SK-N-SH treated with all-trans-retinoic acid at 6 μM for 48 hours (cell line): ENCODE measurements around the gene SLC25A25.

Experiments used
- ATAC-seq: fragments of 200-7000 bp; cut with Tn5 transposase; 3 replicates; pipeline ENCODE4 v1.9.1; 2020; ENCODE audit warnings: mild to moderate bottlenecking, moderate library complexity
- ARNTL ChIP-seq: fragments of 450-650 bp; formaldehyde crosslinking; IDR thresholded peaks from 2 replicates; pipeline ENCODE4 v1.5.0; 2020; ENCODE audit warnings: low read depth, mild to moderate bottlenecking, moderate library complexity, borderline replicate concordance
- CSDC2 ChIP-seq: fragments of 250-450 bp; sonication (Bioruptor Pico); IDR thresholded peaks from 2 replicates; pipeline ENCODE4 v1.5.0; 2020; ENCODE audit warnings: mild to moderate bottlenecking, moderate library complexity
- ESRRG ChIP-seq: fragments of 250-450 bp; sonication (Bioruptor Pico); IDR thresholded peaks from 2 replicates; pipeline ENCODE4 v1.6.1; 2021; ENCODE audit warnings: mild to moderate bottlenecking
- GLIS3 ChIP-seq: fragments of 250-450 bp; sonication (Bioruptor Pico); IDR thresholded peaks from 2 replicates; pipeline ENCODE4 v1.5.0; 2020; ENCODE audit warnings: mild to moderate bottlenecking, moderate library complexity
- ISL1 ChIP-seq: fragments of 250-450 bp; sonication (Bioruptor Pico); IDR thresholded peaks from 2 replicates; pipeline ENCODE4 v2.1.2; 2022; ENCODE audit warnings: mild to moderate bottlenecking, moderate library complexity
- OSR1 ChIP-seq: fragments of 250-450 bp; sonication (Bioruptor Pico); IDR thresholded peaks from 2 replicates; pipeline ENCODE4 v1.8.0; 2022; ENCODE audit warnings: moderate library complexity, mild to moderate bottlenecking, inconsistent platforms
- PPARA ChIP-seq: fragments of 250-450 bp; sonication (Bioruptor Pico); IDR thresholded peaks from 2 replicates; pipeline ENCODE4 v1.5.0; 2020; ENCODE audit warnings: mild to moderate bottlenecking, borderline replicate concordance
- RARB ChIP-seq: fragments of 250-450 bp; sonication (Bioruptor Pico); IDR thresholded peaks from 2 replicates; pipeline ENCODE4 v1.8.0; 2021; ENCODE audit warnings: mild to moderate bottlenecking, moderate library complexity
- SNAI2 ChIP-seq: fragments of 250-450 bp; sonication (Bioruptor Pico); IDR thresholded peaks from 2 replicates; pipeline ENCODE4 v1.5.0; 2020; ENCODE audit warnings: mild to moderate bottlenecking, moderate library complexity
- TCF4 ChIP-seq: fragments of 250-450 bp; sonication (Bioruptor Pico); IDR thresholded peaks from 2 replicates; pipeline ENCODE4 v1.8.0; 2021; ENCODE audit warnings: mild to moderate bottlenecking, moderate library complexity, borderline replicate concordance
- TOX ChIP-seq: fragments of 250-450 bp; sonication (Bioruptor Pico); IDR thresholded peaks from 2 replicates; pipeline ENCODE4 v1.8.0; 2021; ENCODE audit warnings: mild to moderate bottlenecking, moderate library complexity, borderline replicate concordance
- ZFP3 ChIP-seq: fragments of 250-450 bp; sonication (Bioruptor Pico); IDR thresholded peaks from 2 replicates; pipeline ENCODE4 v1.5.0; 2020; ENCODE audit warnings: mild to moderate bottlenecking, moderate library complexity
- ZNF565 ChIP-seq: fragments of 450-650 bp; formaldehyde crosslinking; conservative IDR thresholded peaks from 2 replicates; pipeline ENCODE4 v1.5.0; 2020; ENCODE audit warnings: low read depth, mild to moderate bottlenecking, moderate library complexity
- ZNF70 ChIP-seq: fragments of 450-650 bp; formaldehyde crosslinking; IDR thresholded peaks from 2 replicates; pipeline ENCODE4 v1.5.0; 2020; ENCODE audit warnings: mild to moderate bottlenecking, moderate library complexity
- ZNF8 ChIP-seq: fragments of 450-650 bp; formaldehyde crosslinking; IDR thresholded peaks from 2 replicates; pipeline ENCODE4 v1.5.0; 2020; ENCODE audit warnings: mild to moderate bottlenecking, moderate library complexity
- TF ChIP-seq, protein P1 (sequence below): fragments of 250-450 bp; sonication (Bioruptor Pico); IDR thresholded peaks from 2 replicates; pipeline ENCODE4 v1.5.1; 2021; ENCODE audit warnings: mild to moderate bottlenecking, moderate library complexity
- TF ChIP-seq, protein P2 (sequence below): fragments of 250-450 bp; sonication (Bioruptor Pico); IDR thresholded peaks from 2 replicates; pipeline ENCODE4 v1.8.0; 2020; ENCODE audit warnings: mild to moderate bottlenecking, moderate library complexity, borderline replicate concordance
- TF ChIP-seq, protein P3 (sequence below): fragments of 250-450 bp; sonication (Bioruptor Pico); IDR thresholded peaks from 2 replicates; pipeline ENCODE4 v1.5.0; 2020; ENCODE audit warnings: mild to moderate bottlenecking, moderate library complexity
- TF ChIP-seq, protein P4 (sequence below): fragments of 250-450 bp; sonication (Bioruptor Pico); IDR thresholded peaks from 2 replicates; pipeline ENCODE4 v1.5.1; 2020; ENCODE audit warnings: low read depth, mild to moderate bottlenecking, moderate library complexity

Gene SLC25A25

DNA sequence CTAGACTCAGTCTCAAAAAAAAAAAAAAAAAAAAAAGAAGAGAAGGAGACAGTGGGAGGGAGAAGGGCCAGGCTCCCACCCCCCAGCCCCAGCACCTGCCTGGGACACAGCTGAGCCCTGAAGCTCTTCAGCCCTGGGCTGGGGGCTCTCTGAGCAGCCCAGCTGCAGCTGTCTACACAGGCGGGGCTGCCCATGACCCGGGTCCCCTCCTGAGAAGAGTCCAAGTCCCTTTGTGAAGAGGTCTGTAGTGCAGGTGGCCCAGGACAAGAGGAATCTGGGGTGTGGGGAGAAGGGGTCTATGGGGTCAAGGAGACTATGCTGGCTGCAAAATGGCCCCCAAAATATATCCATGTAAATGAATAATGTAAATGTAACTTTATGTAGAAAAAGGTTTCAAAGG lies 74.6 kb downstream of the SLC25A25 start:
- TF ChIP-seq, protein P1, sequence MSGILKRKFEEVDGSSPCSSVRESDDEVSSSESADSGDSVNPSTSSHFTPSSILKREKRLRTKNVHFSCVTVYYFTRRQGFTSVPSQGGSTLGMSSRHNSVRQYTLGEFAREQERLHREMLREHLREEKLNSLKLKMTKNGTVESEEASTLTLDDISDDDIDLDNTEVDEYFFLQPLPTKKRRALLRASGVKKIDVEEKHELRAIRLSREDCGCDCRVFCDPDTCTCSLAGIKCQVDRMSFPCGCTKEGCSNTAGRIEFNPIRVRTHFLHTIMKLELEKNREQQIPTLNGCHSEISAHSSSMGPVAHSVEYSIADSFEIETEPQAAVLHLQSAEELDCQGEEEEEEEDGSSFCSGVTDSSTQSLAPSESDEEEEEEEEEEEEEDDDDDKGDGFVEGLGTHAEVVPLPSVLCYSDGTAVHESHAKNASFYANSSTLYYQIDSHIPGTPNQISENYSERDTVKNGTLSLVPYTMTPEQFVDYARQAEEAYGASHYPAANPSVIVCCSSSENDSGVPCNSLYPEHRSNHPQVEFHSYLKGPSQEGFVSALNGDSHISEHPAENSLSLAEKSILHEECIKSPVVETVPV (CRISPR knock-in tag), result no peak
- TF ChIP-seq ZNF565 (no peak), RARB (CRISPR knock-in tag) (no peak), ZNF70 (no peak)
- ATAC-seq, result no peak

DNA sequence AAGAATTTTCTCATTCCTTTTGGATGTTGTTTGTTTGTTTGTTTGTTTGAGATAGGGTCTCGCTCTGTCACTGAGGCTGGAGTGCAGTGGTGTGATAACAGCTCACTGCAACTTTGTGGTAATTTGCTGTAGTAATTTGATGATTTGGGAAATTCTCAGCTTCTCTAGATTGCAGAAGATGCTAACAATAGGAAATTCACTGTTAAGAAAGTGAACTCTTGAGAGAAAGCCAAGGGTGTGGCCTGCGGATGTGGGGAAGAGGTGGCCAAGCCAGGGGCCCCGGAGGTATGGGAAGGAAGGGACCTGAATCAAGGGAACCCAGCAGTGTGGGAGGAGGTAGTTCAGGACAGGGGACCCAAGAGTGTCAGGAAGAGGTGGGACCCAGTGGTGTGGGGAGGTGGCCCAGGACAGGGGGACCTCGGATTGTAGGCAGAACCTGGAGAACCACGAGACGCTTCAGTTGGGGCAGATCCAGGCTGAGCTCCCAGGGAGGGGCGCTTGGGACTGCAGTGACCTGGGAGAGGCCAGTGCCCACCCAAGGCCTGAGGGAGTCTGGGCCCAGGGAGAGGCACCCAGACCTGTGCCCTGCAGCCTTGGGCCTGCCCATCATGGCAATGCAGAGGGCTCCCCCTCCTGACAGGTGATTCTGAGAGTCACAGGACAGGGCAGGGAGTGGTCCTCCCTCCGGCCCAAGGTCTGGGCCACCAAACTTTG lies 75.7 kb downstream of the SLC25A25 start:
- ATAC-seq, result no peak
- TF ChIP-seq PPARA (CRISPR knock-in tag), result no peak

DNA sequence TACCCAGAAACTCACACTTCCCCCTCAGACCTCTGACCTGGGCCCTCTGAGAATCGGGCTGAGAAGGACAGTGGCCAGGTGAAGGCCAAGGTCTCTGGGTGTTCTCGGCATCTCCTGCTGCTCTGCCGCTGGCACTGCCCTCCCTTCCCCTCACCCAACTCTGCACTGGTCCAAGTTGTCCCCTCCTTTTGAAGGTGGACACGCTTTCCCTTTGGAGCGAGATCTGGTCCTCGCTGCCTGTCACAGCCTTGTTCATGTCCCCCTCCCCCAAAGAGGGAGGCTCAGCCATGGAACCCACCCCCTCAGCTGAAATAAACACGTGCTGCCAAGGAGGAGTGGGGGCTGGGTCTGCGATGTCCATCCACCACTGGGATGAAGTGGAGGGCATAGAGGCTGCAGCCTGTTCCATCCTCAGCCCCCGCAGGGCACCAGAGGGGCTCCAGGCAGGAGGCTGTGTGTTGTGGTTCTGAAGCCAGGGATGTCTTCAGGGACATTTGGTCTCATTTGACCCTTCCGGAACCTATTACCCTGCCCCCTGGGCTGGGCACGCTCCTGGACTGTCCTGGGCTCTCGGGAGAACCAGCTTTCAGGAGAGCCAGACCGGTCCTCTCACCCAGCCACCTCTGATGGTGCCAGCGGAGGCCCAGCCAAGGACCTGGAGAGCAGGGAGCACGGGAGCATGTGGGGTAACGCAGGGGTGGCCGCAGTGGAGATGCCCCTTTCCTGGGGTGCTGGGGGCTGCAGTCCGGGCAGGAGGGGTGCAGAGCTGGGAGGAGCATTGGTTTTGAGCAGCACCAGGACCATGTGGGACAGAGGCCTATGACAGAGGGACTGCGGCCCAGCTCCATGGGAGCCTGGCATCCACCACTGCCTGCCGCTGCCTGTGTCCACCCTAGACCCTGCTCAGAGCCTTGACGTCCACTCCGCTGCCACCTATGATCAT lies 76.5 kb downstream of the SLC25A25 start:
- TF ChIP-seq ZNF70 (no peak), ESRRG (CRISPR knock-in tag) (no peak), OSR1 (CRISPR knock-in tag) (no peak), CSDC2 (CRISPR knock-in tag) (no peak), SNAI2 (no peak), ARNTL (CRISPR knock-in tag) (no peak), RARB (CRISPR knock-in tag) (no peak), PPARA (CRISPR knock-in tag) (no peak), TOX (CRISPR knock-in tag) (no peak), GLIS3 (CRISPR knock-in tag) (no peak), TCF4 (CRISPR knock-in tag) (no peak), ZNF565 (no peak), ISL1 (no peak)
- TF ChIP-seq, protein P1 (CRISPR knock-in tag), result no peak
- TF ChIP-seq, protein P2, sequence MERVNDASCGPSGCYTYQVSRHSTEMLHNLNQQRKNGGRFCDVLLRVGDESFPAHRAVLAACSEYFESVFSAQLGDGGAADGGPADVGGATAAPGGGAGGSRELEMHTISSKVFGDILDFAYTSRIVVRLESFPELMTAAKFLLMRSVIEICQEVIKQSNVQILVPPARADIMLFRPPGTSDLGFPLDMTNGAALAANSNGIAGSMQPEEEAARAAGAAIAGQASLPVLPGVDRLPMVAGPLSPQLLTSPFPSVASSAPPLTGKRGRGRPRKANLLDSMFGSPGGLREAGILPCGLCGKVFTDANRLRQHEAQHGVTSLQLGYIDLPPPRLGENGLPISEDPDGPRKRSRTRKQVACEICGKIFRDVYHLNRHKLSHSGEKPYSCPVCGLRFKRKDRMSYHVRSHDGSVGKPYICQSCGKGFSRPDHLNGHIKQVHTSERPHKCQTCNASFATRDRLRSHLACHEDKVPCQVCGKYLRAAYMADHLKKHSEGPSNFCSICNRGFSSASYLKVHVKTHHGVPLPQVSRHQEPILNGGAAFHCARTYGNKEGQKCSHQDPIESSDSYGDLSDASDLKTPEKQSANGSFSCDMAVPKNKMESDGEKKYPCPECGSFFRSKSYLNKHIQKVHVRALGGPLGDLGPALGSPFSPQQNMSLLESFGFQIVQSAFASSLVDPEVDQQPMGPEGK, result no peak
- TF ChIP-seq, protein P3, sequence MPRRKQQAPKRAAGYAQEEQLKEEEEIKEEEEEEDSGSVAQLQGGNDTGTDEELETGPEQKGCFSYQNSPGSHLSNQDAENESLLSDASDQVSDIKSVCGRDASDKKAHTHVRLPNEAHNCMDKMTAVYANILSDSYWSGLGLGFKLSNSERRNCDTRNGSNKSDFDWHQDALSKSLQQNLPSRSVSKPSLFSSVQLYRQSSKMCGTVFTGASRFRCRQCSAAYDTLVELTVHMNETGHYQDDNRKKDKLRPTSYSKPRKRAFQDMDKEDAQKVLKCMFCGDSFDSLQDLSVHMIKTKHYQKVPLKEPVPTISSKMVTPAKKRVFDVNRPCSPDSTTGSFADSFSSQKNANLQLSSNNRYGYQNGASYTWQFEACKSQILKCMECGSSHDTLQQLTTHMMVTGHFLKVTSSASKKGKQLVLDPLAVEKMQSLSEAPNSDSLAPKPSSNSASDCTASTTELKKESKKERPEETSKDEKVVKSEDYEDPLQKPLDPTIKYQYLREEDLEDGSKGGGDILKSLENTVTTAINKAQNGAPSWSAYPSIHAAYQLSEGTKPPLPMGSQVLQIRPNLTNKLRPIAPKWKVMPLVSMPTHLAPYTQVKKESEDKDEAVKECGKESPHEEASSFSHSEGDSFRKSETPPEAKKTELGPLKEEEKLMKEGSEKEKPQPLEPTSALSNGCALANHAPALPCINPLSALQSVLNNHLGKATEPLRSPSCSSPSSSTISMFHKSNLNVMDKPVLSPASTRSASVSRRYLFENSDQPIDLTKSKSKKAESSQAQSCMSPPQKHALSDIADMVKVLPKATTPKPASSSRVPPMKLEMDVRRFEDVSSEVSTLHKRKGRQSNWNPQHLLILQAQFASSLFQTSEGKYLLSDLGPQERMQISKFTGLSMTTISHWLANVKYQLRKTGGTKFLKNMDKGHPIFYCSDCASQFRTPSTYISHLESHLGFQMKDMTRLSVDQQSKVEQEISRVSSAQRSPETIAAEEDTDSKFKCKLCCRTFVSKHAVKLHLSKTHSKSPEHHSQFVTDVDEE, result no peak
- ATAC-seq, result no peak

DNA sequence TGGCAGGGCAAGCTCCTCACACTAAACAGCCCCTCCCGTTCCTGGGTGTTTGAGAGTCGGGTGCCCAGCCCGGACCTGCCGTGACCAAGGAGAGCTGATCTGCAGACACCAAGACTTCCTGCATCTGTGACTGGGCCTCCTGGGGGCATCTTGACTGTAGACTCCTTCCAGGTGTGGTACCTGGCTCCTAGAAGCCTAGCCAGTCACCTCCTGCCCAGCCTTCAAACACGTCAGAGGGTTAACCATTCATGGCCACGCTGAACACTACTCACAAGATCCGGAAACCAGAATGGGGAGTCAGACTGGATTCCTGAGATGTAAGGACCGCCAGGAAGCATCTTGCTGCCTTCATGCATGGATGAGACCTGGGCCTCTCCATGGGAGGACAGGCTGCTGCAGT lies 77.5 kb downstream of the SLC25A25 start:
- TF ChIP-seq RARB (CRISPR knock-in tag) (no peak), ZNF70 (no peak), ZFP3 (CRISPR knock-in tag) (no peak), ARNTL (CRISPR knock-in tag) (no peak), ZNF8 (no peak)
- TF ChIP-seq, protein P3, result no peak
- TF ChIP-seq, protein P4, sequence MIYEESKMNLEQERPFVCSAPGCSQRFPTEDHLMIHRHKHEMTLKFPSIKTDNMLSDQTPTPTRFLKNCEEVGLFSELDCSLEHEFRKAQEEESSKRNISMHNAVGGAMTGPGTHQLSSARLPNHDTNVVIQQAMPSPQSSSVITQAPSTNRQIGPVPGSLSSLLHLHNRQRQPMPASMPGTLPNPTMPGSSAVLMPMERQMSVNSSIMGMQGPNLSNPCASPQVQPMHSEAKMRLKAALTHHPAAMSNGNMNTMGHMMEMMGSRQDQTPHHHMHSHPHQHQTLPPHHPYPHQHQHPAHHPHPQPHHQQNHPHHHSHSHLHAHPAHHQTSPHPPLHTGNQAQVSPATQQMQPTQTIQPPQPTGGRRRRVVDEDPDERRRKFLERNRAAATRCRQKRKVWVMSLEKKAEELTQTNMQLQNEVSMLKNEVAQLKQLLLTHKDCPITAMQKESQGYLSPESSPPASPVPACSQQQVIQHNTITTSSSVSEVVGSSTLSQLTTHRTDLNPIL (CRISPR knock-in tag), result no peak
- ATAC-seq, result no peak
